Smooth muscle cell (in vitro differentiated cells): ENCODE results near the gene GIPC2. TPM values are rescaled to one million over a fixed set of nuclear protein-coding genes. Genes with fewer than 3 reads are reported as not detected.
A peak's percentile ranks its signal among the peaks of the same experiment; 100 is the strongest.

Source experiments
- DNase-seq: peaks from one replicate; lab custom pipeline; 2025; ENCODE audit not compliant: unreplicated experiment; lab: John Stamatoyannopoulos, UW
- H2AFZ ChIP-seq: fragments of 200-600 bp; sonication (generic); 2 replicates; pipeline ENCODE4 v1.6.0; 2016; ENCODE audit warnings: antibody characterized with exemption, low read depth, mild to moderate bottlenecking
- H3F3A ChIP-seq: fragments of 200-600 bp; sonication (generic); 2 replicates; pipeline ENCODE4 v1.6.0; 2017; ENCODE audit warnings: antibody characterized with exemption, low read depth
- H3K27ac ChIP-seq: fragments of 200-600 bp; sonication (generic); 2 replicates; pipeline ENCODE4 v1.5.1; 2016; ENCODE audit warnings: low read depth, mild to moderate bottlenecking
- H3K27me3 ChIP-seq: fragments of 200-600 bp; sonication (generic); 2 replicates; pipeline ENCODE4 v1.6.1; 2016; ENCODE audit warnings: low read depth, mild to moderate bottlenecking
- H3K36me3 ChIP-seq: fragments of 200-600 bp; sonication (generic); 2 replicates; pipeline ENCODE4 v1.5.1; 2016; ENCODE audit warnings: low read depth
- H3K4me1 ChIP-seq: fragments of 200-600 bp; sonication (generic); 2 replicates; pipeline ENCODE4 v1.5.1; 2016; ENCODE audit warnings: low read depth
- H3K4me2 ChIP-seq: fragments of 200-600 bp; sonication (generic); 2 replicates; pipeline ENCODE4 v1.6.0; 2016; ENCODE audit warnings: mild to moderate bottlenecking
- H3K4me3 ChIP-seq: fragments of 200-600 bp; sonication (generic); 2 replicates; pipeline ENCODE4 v1.5.1; 2016; ENCODE audit warnings: mild to moderate bottlenecking
- H3K79me2 ChIP-seq: fragments of 200-600 bp; sonication (generic); 2 replicates; pipeline ENCODE4 v1.6.0; 2016; ENCODE audit warnings: low read depth, mild to moderate bottlenecking
- H3K9ac ChIP-seq: fragments of 200-600 bp; sonication (generic); 2 replicates; pipeline ENCODE4 v1.6.0; 2016; ENCODE audit warnings: low read depth
- H3K9me3 ChIP-seq: fragments of 200-600 bp; sonication (generic); replicated peaks from 2 replicates; pipeline ENCODE4 v1.5.1; 2016; ENCODE audit warnings: low read depth
- H4K20me1 ChIP-seq: fragments of 200-600 bp; sonication (generic); 2 replicates; pipeline ENCODE4 v1.6.0; 2016; ENCODE audit warnings: low read depth
- CTCF ChIP-seq: fragments of 200-600 bp; sonication (generic); IDR thresholded peaks from 2 replicates; pipeline ENCODE4 v1.5.1; 2017; ENCODE audit warnings: borderline replicate concordance, mild to moderate bottlenecking, antibody characterized with exemption; ENCODE audit not compliant: insufficient read depth, poor library complexity, severe bottlenecking
- WGBS: methylation state at CpG from one replicate; pipeline ENCODE4 v1.1.7; 2016; ENCODE audit warnings: low lambda C conversion rate; 5-methylcytosine and 5-hydroxymethylcytosine counted together
- polyA plus RNA-seq: library from polyadenylated mRNA; unstranded; fragments of >200 nt; fragmentation: Nextera tagmentation; extraction: Ambion mirVana; gene quantifications from 2 replicates; pipeline ENCODE4 v1.2.1, GENCODE V29; 2016
- total RNA-seq: library from RNA; depleted of rRNA; stranded (reverse); fragments of >200 nt; gene quantifications from 2 replicates; pipeline ENCODE4 v1.2.3, GENCODE V29; 2014

Gene GIPC2
- total and polyA plus RNA-seq, 2 experiments from 2014 or later: 0.05 TPM; not detected in 1

- Histone ChIP-seq H3K4me3 (peak overlapping the region; percentile 93), H3K4me1 (peaks cover 40% of the 10 kb centered on the region), H4K20me1 (peaks cover 30% of the 10 kb centered on the region), H3K36me3 (no peaks in the 10 kb centered on the region), H3K4me2 (peak overlapping the region; percentile 97), H3F3A (peaks cover 26% of the 10 kb centered on the region), H3K9ac (peak overlapping the region; percentile 95), H3K79me2 (peaks cover 42% of the 10 kb centered on the region), H2AFZ (peak overlapping the region; percentile 71), H3K27ac (peak overlapping the region; percentile 97), H3K27me3 (no peaks in the 10 kb centered on the region), H3K9me3 (no peaks in the 10 kb centered on the region)
- no peak for DNase-seq
- no peak for TF ChIP-seq CTCF
- WGBS: 10% methylated on average over 8 of the region's 8 CpGs
These were observed 41.7 kb upstream of the GIPC2 start for GRCh38 chr1:78003882-78004718.

- Histone ChIP-seq H3K36me3 (no peaks in the 10 kb centered on the region), H2AFZ (peak within 1 kb of the TSS; percentile 71), H3K4me1 (peaks cover 40% of the 10 kb centered on the region), H3F3A (peaks cover 26% of the 10 kb centered on the region), H3K79me2 (peaks cover 50% of the 10 kb centered on the region), H4K20me1 (peaks cover 38% of the 10 kb centered on the region), H3K9me3 (no peaks in the 10 kb centered on the region), H3K27ac (peak within 1 kb of the TSS; percentile 97), H3K4me3 (peak within 1 kb of the TSS; percentile 93), H3K4me2 (peak within 1 kb of the TSS; percentile 97), H3K27me3 (no peaks in the 10 kb centered on the region), H3K9ac (peak within 1 kb of the TSS; percentile 95)
- TF ChIP-seq CTCF: no peak
- 6% methylated on average over 12 of the region's 12 CpGs for WGBS
- DNase-seq: no peak
These were observed 40.9 kb upstream of the GIPC2 start, which contains the start of gene DNAJB4 for GRCh38 chr1:78004719-78005447. DNAJB4 (plus strand) TSS chr1:78004939; CDS start chr1:78005111, 172 bp downstream.

DNA sequence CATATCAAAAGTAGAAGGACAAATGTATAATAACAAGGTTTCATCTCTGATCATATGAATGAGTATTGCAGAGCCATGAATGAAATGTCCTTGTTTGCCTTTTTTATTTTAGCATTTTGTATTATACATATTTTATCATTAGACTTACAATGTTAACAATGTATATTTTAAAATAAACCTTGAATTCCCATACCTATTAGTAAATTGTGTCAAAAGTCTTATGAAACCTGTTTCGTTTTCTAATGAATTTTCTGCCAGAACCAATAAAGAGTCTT, 40.4 kb upstream of the GIPC2 start:
- Histone ChIP-seq H2AFZ (no peak overlapping the region), H3K9me3 (no peaks in the 10 kb centered on the region), H3K9ac (peak overlapping the region; percentile 95), H3K4me1 (peaks cover 42% of the 10 kb centered on the region), H3K4me3 (peak overlapping the region; percentile 93), H3K27me3 (no peaks in the 10 kb centered on the region), H3K4me2 (peak overlapping the region; percentile 97), H4K20me1 (peaks cover 43% of the 10 kb centered on the region), H3K79me2 (peaks cover 55% of the 10 kb centered on the region), H3K36me3 (no peaks in the 10 kb centered on the region), H3F3A (peaks cover 26% of the 10 kb centered on the region), H3K27ac (peak overlapping the region; percentile 97)
- WGBS: 29% methylated on average over 1 of the region's 1 CpG
- DNase-seq: no peak
- TF ChIP-seq CTCF: no peak
